KBM-7 (cell line): Measurements from ENCODE around the gene PIGQ.

ENCODE experiments used
- DNase-seq: peaks from one replicate; pipeline ENCODE4 v3.0.0-alpha.2; 2015
- in situ Hi-C: fragments of 300-500 bp; cut with MboI; formaldehyde crosslinking; loops from 2 replicates; pipeline ENCODE4 v1.14.3; 2020; ENCODE audit warnings: low sequenced_read_pairs, low pct_unique_long_range_greater_than_20kb, mixed read lengths

The PIGQ gene

GRCh38 chr16:569445-570254, at the start of gene PIGQ:
TSS of gene PIGQ (plus strand) at chr16:569968. CDS start at chr16:574075, 4,107 bp downstream.
- peak; percentile 46 for DNase-seq
- in situ Hi-C loops: no loop called here

DNA sequence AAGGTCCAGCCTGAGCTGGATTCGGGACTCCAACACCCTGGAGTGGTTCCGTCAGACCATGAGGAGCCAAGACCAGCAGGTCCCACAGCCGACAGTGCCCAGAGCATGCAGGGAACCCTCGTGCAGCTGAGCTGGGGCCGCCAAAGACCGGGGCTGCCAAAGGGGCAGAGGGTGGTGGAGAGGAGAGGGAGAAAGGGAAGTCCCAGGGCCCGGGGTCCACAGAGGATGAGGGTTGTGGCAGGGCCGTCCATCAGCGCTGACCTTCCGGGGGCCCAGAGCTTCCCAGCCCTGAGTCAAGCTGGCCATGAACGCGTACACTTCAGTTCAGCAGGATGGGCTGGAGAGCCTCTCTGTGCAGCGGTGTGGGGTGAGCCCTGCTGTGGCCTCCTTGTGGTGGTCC, 48.9 kb upstream of the PIGQ start:
- in situ Hi-C loops: no loop called here
- DNase-seq: no peak

DNA sequence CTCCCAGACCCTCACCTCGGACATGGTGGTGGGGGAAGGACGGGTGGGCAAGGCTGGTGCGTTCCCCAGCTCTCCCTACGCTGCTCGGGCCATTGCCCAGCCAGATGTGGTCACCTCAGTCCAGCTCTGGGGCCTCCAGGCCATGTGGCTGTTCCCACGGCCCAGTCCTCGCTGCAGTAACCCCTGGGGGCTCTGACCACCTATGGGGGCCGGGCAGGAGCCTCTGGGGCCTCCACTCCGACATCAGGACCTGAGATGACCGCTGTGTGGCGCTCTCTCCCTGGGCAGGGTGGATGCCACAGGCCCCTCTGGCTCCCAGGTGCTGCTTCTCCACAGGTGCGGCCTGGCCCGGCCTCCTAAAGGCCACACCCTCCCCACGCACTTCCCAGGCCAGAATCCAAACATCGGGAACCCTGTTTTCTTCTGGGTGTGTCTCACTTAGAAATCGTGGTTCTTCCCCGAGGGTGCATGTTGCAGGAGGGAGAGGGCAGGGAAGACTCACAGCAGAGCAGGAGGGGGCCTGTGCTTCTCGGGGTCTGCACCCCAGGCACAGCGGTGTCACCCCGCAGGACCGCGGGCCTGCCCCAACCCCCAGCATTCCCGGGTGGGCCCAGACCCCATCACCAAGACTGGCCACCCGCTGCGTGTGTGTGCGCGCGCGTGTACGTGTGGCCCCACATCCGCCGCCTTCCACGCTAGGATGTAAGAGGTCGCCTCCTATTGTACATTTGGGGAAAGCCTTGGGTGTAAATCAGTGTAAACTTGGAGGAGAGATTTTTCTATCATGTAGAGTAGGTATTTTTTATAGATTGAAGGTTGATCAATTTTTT, 48.2 kb upstream of the PIGQ start:
- no peak for DNase-seq
- in situ Hi-C loops: no loop called here

- in situ Hi-C loops: no loop called here
- DNase-seq: no peak
These were observed 47.3 kb upstream of the PIGQ start for GRCh38 chr16:522320-523096.

DNA sequence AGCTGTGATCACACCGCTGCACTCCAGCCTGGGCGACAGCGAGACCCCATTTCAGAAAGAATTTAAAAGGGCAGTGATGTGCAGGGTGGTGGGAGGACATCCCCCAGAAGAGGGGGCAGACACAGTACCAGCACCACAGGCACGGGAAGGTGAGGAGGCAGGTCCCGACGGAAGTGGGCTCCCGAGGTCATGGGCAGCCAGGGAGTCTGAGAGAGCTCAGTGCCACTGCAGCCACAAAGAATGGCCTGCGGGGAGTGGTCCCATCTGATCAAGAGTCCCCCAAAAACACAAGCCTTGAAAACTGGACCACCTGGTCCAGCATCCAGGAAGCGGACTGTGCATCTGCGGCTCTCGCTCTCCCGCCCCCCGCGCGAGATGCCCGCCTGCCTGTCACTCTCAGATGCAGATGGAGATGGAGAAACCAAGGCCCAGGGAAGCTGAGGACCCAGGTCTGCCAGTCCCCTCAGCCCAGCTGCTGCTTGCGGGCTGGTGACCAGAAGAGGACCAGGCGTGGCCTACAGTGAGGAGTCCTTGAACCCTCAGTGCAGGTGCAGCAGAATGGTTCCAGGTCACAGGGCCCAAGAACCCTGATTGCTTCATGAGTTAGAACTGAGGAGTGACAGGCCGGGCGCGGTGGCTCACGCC, 46.5 kb upstream of the PIGQ start:
- DNase-seq: no peak
- in situ Hi-C loops: no loop called here

DNA sequence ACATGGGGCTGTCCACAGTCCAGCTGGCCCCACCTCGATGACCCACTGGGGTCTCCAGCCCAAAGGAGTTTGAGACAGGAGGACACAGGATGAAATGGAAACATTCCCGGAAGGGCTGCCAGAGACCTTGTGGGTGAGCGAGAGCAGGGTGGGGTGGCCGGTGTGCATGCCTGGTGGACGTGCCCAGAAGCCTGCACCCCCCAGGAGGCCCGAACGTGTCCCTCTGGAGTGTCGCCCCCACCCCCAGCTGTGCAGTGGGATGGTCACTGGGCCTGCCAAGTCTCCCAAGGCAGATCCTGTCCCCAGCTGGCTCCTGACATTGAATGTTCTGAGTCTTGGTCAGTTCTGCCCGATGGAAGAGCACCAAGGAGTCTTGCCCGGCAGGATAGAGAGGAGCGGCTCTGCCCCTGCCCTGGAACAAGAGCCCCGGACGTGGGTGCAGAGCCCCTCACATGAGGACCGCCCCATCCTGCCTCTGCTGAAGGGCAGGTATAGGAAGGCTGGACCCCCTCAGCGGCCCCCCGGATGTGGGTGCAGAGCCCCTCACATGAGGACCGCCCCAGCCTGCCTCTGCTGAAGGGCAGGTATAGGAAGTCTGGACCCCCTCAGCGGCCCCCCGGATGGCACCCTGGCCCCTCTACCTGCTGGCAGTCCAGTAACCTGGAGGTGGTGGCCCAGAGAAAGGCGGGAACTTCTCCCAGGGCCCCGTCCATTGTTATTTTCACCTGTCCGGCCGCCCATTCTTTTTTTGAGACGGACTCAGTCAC, 45.3 kb upstream of the PIGQ start:
- in situ Hi-C loops: no loop called here
- no peak for DNase-seq

DNA sequence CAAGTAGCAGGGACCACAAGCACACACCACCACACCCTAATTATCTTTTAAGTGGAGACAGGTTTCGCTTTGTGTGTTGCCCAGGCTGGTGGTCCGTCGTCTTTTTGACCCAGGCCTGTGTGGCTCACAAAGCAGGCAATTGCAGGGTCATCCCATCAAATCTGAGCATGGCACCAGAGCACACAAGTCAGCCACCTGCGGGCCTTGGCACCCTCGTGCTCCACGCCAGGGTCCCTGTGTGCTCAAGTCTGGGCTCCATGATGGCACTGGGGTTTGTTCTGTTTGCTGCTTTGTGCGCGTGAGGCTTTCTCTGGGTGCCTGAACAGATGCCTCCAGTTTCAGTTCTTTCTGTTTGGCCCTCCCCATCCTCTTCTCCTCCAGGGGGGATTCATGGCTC, 44.6 kb upstream of the PIGQ start:
- in situ Hi-C loops: no loop called here
- no peak for DNase-seq

- in situ Hi-C loops: no loop called here
These were observed 44.1 kb upstream of the PIGQ start for GRCh38 chr16:525520-526180.

GRCh38 chr16:526181-527014, 43.4 kb upstream of the PIGQ start:
- no peak for DNase-seq
- in situ Hi-C loops: no loop called here

More at GRCh38 chr16:525520-526180, 44.1 kb upstream of the PIGQ start:
- no peak for DNase-seq

DNA sequence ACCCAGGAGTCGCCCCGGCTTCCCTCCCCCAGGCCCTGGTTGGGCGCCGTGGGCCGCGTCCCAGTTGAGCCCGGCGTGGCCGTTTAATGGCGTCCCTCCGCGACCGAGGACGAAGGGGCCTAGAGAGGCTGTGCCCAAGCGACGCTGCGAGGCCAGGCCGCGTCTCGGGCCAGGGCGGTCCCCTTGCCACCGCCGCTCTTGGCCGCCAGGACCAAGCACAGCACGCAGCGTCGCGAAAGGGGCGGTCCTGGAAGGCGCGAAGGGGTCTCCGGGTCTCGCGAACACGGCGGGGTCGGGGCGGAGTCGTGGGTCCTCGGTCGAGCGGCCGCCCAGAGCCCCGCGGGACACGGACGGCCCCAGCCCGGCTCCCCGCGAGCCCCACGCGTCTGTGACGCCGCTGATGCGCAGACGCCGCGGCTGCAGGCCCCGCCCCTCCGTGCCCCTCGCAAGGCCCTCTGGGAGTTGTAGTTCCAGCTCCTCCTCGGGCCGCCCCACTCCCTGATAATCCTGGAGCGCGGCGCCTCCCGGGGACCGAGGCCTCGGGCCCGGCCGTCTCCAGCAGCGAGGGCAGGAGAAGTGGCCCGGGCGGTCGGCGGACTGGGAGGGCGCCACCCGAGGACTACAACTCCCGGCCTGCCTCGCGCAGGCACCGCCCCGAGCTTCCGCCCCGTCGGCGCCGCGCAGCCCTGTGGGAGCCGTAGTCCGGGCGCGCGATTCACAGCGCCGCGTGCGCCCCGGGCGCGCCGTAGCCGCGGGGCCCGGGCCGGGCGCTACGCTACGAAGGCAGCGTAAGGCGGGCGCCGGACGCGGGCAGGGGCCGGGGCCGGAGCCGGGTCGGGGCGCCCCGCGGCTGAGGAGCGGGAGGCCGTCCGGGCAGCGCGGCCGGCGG, 42.5 kb upstream of the PIGQ start, which contains the start of gene CAPN15:
TSS of gene CAPN15 (plus strand) at position 698 of the 889 bp plus-strand sequence. CDS start 19,127 bp downstream, outside the sequence.
- in situ Hi-C loops: no loop called here
- DNase-seq: peak; percentile 88

- in situ Hi-C loops: no loop called here
- DNase-seq: peak; percentile 58
These were observed 41.4 kb upstream of the PIGQ start for GRCh38 chr16:528111-529011.

DNA sequence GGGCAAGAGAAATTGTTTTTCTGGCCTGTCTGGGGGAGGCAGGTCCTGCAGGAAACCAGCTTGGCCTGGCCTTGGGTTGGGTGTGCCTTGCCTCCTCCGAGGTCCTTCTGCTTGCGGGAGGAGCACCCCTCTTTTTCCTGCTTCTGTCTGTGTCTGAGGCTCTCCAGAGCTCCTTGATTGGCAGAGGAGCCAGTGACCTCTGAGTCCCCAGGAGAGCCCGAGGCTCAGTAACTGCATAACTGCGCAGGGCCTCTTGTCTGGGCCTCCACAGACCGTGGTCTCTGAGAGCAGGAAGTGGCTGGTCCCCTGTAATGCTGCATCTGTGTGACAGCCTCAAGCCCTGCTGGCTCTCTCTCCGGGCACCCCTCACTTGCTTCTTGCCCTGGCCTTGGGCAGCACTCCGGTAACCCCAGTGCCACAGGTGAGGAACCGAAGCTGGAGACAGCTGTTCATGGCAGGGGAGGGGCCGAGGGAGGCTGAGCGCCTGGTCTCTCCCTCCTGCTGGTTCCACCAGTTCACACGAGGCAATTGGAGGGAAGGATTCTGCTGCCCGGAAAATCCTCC, 40.7 kb upstream of the PIGQ start:
- in situ Hi-C loops: no loop called here
- DNase-seq: no peak

GRCh38 chr16:530111-530817, 39.5 kb upstream of the PIGQ start:
- no peak for DNase-seq
- in situ Hi-C loops: no loop called here

DNA sequence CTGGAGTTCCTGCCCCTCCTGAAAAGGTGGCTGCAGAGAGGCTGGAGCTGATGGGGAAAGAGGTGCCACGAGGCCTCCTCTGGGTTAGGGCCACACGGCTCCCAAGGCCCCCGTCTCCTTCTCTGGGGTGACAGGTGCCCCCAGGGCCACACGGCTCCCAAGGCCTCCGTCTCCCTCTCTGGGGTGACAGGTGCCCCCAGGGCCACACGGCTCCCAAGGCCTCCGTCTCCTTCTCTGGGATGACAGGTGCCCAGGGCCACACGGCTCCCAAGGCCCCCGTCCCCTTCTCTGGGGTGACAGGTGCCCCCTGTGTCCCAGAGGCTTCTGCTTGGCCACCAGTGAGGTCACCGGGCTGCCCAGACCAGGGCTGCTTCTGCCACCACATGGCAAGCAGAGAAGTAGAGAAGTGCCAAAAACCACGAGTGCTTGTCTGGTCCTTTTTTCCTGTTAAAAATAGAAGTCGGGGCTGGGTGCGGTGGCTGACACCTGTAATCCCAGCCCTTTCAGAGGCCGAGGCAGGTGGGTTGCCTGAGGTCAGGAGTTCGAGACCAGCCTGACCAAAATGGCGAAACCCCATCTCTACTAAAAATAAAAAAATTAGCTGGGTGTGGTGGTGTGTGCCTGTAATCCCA, 38.2 kb upstream of the PIGQ start:
- no peak for DNase-seq
- in situ Hi-C loops: no loop called here
